ENCODE results near the gene MAN2B1.

The MAN2B1 gene

DNA sequence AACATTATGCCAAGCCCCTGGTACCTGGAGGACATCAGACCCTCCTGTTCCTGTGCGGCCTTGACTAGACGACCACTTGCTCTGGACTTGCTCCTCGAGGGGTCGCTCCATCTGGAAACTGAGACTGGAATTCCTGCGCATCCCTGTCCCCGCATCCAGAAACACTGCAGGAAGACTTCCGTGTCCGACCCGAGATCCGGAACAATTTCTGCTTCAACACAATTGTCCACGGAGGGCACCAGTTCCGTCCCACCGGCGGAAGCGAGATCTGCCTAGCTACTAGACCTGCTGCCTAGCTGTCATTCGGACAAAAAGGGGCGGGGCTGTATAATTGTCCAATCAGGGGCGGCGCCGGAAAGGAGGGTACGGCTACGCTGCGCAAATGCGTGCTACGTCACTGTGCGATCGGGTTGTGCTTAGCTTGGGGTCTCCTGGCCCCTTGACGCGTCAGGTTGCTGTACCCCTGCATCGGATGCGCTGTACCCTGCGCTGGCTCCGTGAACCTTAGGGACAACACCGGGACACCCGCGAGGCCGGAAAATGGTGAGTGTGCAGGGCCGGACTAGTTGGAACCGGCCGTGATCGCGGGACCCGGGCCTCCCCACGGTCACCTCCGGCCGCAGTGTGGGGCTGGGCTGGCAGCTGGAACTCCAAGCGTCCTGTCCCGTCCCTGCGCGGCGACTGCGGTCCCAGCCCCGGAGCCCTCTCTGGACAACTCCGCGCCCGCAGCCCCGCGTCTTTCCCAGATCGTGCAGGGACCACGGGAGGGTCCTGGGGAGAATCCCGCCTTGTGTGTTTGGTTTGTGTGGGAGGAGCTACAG is 55.8 kb downstream of the MAN2B1 start, which contains the start of the genes ZNF490 and ZNF791:
Gene ZNF490, minus strand, starts transcription at position 274 of the 821 bp plus-strand sequence. Its CDS starts 133 bp downstream, at position 141.
Gene ZNF791, plus strand, starts transcription at position 381 of the 821 bp plus-strand sequence. Its CDS starts 160 bp downstream, at position 541.
- peak; percentile 85 for DNase-seq

DNA sequence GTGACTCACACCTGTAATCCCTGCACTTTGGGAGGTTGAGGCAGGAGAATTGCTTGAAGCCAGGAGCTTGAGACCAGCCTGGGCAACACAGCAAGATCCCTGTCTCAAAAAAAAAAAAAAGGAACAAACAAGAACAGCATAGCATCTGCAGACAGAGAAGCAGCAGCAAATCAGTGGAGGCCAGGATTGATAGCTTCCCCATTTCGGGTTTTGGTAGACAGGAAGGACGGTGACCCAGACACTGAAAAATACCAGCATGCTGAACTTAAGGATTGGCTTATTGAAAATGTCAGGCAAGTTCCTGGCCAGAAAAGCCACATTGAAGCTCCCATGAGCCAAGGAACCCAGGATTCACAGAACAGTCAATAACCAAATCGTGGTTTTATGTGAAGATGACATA is 58.9 kb downstream of the MAN2B1 start:
- DNase-seq = no peak

DNA sequence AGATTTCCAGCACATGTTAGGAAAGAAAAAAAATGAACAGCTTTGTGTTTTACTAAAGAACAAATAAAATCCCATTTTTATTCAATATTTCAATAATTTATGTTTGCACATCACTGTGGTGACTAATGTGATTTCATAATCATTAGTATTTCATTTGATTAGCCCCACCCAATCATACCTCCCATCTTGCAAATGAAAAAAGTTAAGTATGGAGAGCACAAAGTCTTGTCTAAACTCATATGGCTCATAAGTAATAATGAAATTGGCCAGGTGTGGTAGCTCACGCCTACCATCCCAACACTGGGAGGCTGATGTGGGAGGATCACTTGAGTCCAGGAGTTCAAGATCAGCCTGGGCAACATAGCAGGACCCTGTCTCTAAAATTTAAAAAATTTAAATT is 59.7 kb downstream of the MAN2B1 start:
- no peak for DNase-seq

DNA sequence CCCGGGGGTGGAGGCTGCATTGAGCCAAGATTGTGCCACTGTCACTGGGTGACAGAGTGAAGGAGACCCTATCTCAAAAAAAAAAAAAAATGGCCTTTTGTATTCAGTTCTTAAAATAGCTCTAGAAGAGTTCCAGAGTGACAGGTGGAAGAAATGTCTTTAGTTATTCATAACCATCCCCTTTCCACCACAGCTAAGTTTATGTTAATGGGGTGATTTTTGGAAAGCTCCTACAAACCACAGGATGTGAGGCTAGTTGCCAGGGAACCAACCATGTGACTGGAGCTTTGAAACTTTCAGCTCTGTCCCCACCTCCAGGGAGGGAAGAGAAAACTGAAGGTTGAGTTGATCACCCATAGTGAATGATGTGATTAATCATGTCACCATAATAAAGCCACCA is 62.8 kb downstream of the MAN2B1 start:
- no peak for DNase-seq

DNA sequence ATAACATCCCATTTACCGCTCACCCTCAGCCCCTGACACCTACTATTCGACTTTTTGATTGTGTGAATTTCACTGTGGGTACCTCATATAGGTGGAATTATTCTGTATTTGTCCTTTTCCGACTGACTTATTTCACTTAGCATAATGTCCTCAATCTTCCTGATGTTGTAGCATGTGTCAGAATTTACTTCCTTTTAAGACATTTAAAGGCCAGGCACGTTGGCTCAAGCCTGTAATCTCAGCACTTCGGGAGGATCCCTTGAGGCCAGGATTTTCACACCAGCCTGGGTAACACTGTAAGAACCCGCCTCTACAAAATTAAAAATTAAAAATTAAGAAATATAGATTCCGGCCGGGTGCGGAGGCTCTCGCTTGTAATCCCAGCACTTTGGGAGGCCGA is 68.9 kb downstream of the MAN2B1 start:
- no peak for DNase-seq

DNA sequence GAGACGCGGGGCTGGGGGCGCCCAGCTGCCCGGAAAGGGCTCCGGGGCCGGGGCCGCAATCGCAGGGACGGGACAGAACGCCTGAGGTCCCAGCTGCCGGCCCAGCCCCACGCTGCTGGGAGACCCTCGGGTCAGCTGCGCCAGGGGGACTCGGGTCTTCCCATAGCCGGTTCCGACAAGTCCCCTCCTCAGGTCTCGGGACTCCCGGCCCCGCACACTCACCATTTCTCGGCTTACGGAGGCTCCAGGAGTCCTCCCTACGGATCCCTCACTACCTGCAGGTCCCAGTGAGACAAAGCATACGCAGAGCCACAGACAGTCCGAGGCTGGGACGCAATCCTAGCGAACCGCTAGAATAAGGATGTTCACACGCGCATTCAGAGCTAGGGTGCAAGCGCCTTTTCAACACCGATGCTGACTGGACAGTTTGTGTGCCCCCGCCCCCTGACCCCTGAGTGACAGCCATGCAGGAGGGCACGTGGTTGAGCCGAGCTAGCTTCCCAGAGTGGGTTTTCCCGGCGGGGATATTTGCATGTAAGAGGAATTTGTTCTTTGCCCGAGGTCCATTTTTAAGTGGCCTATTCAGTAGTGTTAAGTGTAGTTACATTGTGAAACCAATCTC is 69.5 kb downstream of the MAN2B1 start:
- DNase-seq = no peak
